ENCODE data around the gene DALRD3. TPM values are rescaled to one million over a fixed set of nuclear protein-coding genes. Genes with fewer than 3 reads are reported as not detected.

Gene DALRD3
- 37.1 and 39.1 TPM in 2 replicates for total RNA-seq

GRCh38 chr3:49017971-49018706 lies at the start of gene DALRD3:
Gene DALRD3 (minus strand): TSS chr3:49018580. CDS start chr3:49018564, 16 bp downstream.
- peaks cover 33% of the 10 kb centered on the region for H3K36me3 ChIP-seq (ENCODE audit: insufficient read depth, low read length)
- peak within 1 kb of the TSS; percentile 66 for H2AFZ ChIP-seq (ENCODE audit: low read length)
- H3K9me3 ChIP-seq (ENCODE audit: low read depth, low read length) = no peaks in the 10 kb centered on the region
- peaks cover 30% of the 10 kb centered on the region for H3K4me1 ChIP-seq (ENCODE audit: insufficient read depth, low read length)
- H3K4me3 ChIP-seq (ENCODE audit: insufficient read depth, low read length) = peak within 1 kb of the TSS; percentile 92
- H4K20me1 ChIP-seq (ENCODE audit: insufficient read depth, low read length) = peaks cover 33% of the 10 kb centered on the region
- no peak for TF ChIP-seq CTCF (IDR thresholded peaks at IDR 0.05; ENCODE audit: extremely low read depth, low read depth, low read length)
- H3K79me2 ChIP-seq (ENCODE audit: insufficient read depth, low read length) = peaks cover 60% of the 10 kb centered on the region
- no peaks in the 10 kb centered on the region for H3K27me3 ChIP-seq (ENCODE audit: insufficient read depth, low read length)
- peak; percentile 93 for DNase-seq (ENCODE audit: insufficient read length, low spot score, missing footprints)
- peak within 1 kb of the TSS; percentile 90 for H3K4me2 ChIP-seq (ENCODE audit: insufficient read depth, low read length)
- peak within 1 kb of the TSS; percentile 65 for H3K27ac ChIP-seq (ENCODE audit: low read depth, low read length)

GRCh38 chr3:49058011-49058410 lies 39.6 kb upstream of the DALRD3 start:
- no peaks in the 10 kb centered on the region for H3K27me3 ChIP-seq (ENCODE audit: insufficient read depth, low read length)
- H3K36me3 ChIP-seq (ENCODE audit: insufficient read depth, low read length) = peaks cover 53% of the 10 kb centered on the region
- H3K4me3 ChIP-seq (ENCODE audit: insufficient read depth, low read length) = no peak overlapping the region
- H3K79me2 ChIP-seq (ENCODE audit: insufficient read depth, low read length) = peaks cover 39% of the 10 kb centered on the region
- no peak overlapping the region for H2AFZ ChIP-seq (ENCODE audit: low read length)
- H3K27ac ChIP-seq (ENCODE audit: low read depth, low read length) = no peak overlapping the region
- no peak for TF ChIP-seq CTCF (IDR thresholded peaks at IDR 0.05; ENCODE audit: extremely low read depth, low read depth, low read length)
- no peak overlapping the region for H3K4me2 ChIP-seq (ENCODE audit: insufficient read depth, low read length)
- no peaks in the 10 kb centered on the region for H3K4me1 ChIP-seq (ENCODE audit: insufficient read depth, low read length)
- H4K20me1 ChIP-seq (ENCODE audit: insufficient read depth, low read length) = peaks cover 25% of the 10 kb centered on the region
- DNase-seq (ENCODE audit: insufficient read length, low spot score, missing footprints) = no peak
- H3K9me3 ChIP-seq (ENCODE audit: low read depth, low read length) = no peaks in the 10 kb centered on the region

GRCh38 chr3:49057268-49057667 lies 38.9 kb upstream of the DALRD3 start:
- H3K36me3 ChIP-seq (ENCODE audit: insufficient read depth, low read length) = peaks cover 55% of the 10 kb centered on the region
- H3K4me1 ChIP-seq (ENCODE audit: insufficient read depth, low read length) = no peaks in the 10 kb centered on the region
- peaks cover 25% of the 10 kb centered on the region for H4K20me1 ChIP-seq (ENCODE audit: insufficient read depth, low read length)

More at GRCh38 chr3:49057268-49057667, 38.9 kb upstream of the DALRD3 start:
- Histone ChIP-seq H3K27ac (ENCODE audit: low read depth, low read length) (no peak overlapping the region), H2AFZ (ENCODE audit: low read length) (no peak overlapping the region), H3K4me2 (ENCODE audit: insufficient read depth, low read length) (no peak overlapping the region), H3K79me2 (ENCODE audit: insufficient read depth, low read length) (peaks cover 38% of the 10 kb centered on the region), H3K27me3 (ENCODE audit: insufficient read depth, low read length) (no peaks in the 10 kb centered on the region), H3K4me3 (ENCODE audit: insufficient read depth, low read length) (no peak overlapping the region), H3K9me3 (ENCODE audit: low read depth, low read length) (no peaks in the 10 kb centered on the region)
- no peak for TF ChIP-seq CTCF (IDR thresholded peaks at IDR 0.05; ENCODE audit: extremely low read depth, low read depth, low read length)
- no peak for DNase-seq (ENCODE audit: insufficient read length, low spot score, missing footprints)

Measured in osteoblast (primary cell).